T-cell (primary cell): ENCODE data around the gene ALDH1L2. TPM values are rescaled to one million over a fixed set of nuclear protein-coding genes. Genes with fewer than 3 reads are reported as not detected.
A peak's percentile ranks its signal among the peaks of the same experiment; 100 is the strongest.

Experiments used
- ATAC-seq, 4 experiments: fragments of 200-7000 bp in 3 of 4; fragments of 150-1000 bp in 1 of 4; cut with Tn5 transposase; replicated peaks in 1 of 4; 1 replicate in 3 of 4; 2 replicates in 1 of 4; pipeline ENCODE4 v1.10.0; 2021; ENCODE audit warnings: moderate library complexity in 3 of 4, mild to moderate bottlenecking in 2 of 4, moderate number of reproducible peaks in 1 of 4
- CTCF ChIA-PET, 2 donors: fragments of 300-600 bp; sonication (Branson Sonifier 250); formaldehyde crosslinking; loops; one replicate each; lab custom pipeline; 2022; ENCODE audit warnings: antibody characterized with exemption in 2 of 2; lab: Charles Lee
- POLR2A ChIA-PET, 2 donors: fragments of 300-600 bp; sonication (Branson Sonifier 250); formaldehyde crosslinking; loops; one replicate each; lab custom pipeline; 2022; ENCODE audit warnings: antibody characterized with exemption in 2 of 2; lab: Charles Lee
- DNase-seq, 35 experiments: peaks; one replicate each; pipeline versions ENCODE4 v3.0.0 to v3.0.0-alpha.2; 2013 to 2023
- H3K27ac ChIP-seq: one replicate; pipeline ENCODE4 v1.5.1; 2013; ENCODE audit warnings: low read length
- H3K27me3 ChIP-seq, 2 experiments: replicated peaks in 1 of 2; 1 replicate in 1 of 2; 2 replicates in 1 of 2; pipeline versions ENCODE4 v1.6.1 to v1.7.0; 2013; ENCODE audit warnings: low read length in 1 of 2, mixed read lengths in 1 of 2; ENCODE audit not compliant: control insufficient read depth in 2 of 2, insufficient read depth in 2 of 2; ENCODE audit errors: extremely low read depth in 1 of 2
- H3K36me3 ChIP-seq, 2 donors: 1 replicate in 1 of 2; 2 replicates in 1 of 2; pipeline versions ENCODE4 v1.6.1 to v1.7.0; 2013; ENCODE audit warnings: low read length in 1 of 2; ENCODE audit not compliant: control insufficient read depth in 2 of 2, insufficient read depth in 1 of 2; ENCODE audit errors: extremely low read depth in 1 of 2
- H3K4me1 ChIP-seq, 2 experiments: 1 replicate in 1 of 2; 2 replicates in 1 of 2; pipeline versions ENCODE4 v1.6.1 to v1.7.0; 2013; ENCODE audit warnings: low read length in 2 of 2, mixed read lengths in 1 of 2; ENCODE audit not compliant: insufficient read depth in 2 of 2, control insufficient read depth in 1 of 2; ENCODE audit errors: extremely low read depth in 1 of 2
- H3K4me3 ChIP-seq, 2 donors: 1 replicate in 1 of 2; 2 replicates in 1 of 2; pipeline versions ENCODE4 v1.5.1 to v1.7.0; 2013; ENCODE audit warnings: mild to moderate bottlenecking in 2 of 2, low read length in 1 of 2, moderate library complexity in 1 of 2; ENCODE audit not compliant: control insufficient read depth in 1 of 2; ENCODE audit errors: extremely low read depth in 1 of 2
- H3K9me3 ChIP-seq: 2 replicates; pipeline ENCODE4 v1.7.0; 2013
- H3K27ac Mint-ChIP-seq, 2 donors: one replicate each; pipeline ENCODE4 v1.8.0; 2020 to 2021; ENCODE audit warnings: mild to moderate bottlenecking in 2 of 2, mixed read lengths in 2 of 2
- H3K27me3 Mint-ChIP-seq, 2 donors: one replicate each; pipeline ENCODE4 v1.8.0; 2021 to 2022; ENCODE audit warnings: mixed read lengths in 2 of 2
- H3K36me3 Mint-ChIP-seq: one replicate; pipeline ENCODE4 v1.8.0; 2021; ENCODE audit warnings: mixed read lengths
- H3K4me1 Mint-ChIP-seq, 3 donors: one replicate each; pipeline ENCODE4 v1.8.0; 2020 to 2022; ENCODE audit warnings: mixed read lengths in 3 of 3, mild to moderate bottlenecking in 1 of 3
- H3K4me3 Mint-ChIP-seq, 3 donors: one replicate each; pipeline ENCODE4 v1.8.0; 2020 to 2022; ENCODE audit warnings: mild to moderate bottlenecking in 3 of 3, mixed read lengths in 3 of 3, moderate library complexity in 3 of 3
- H3K9me3 Mint-ChIP-seq, 3 donors: one replicate each; pipeline ENCODE4 v1.8.0; 2020 to 2022; ENCODE audit warnings: mixed read lengths in 3 of 3
- WGBS: methylation state at CpG from one replicate; pipeline ENCODE4 v1.1.5; 2013; ENCODE audit warnings: missing lambda C conversion rate; ENCODE audit not compliant: insufficient coverage; 5-methylcytosine and 5-hydroxymethylcytosine counted together
- total RNA-seq, 35 experiments: library from RNA in 6 of 35; stranded (reverse) in 6 of 35; fragments of 120-200 nt in 1 of 35; gene quantifications; one replicate each; pipeline versions ENCODE4 v1.2.1 to v1.2.4 and lab custom pipeline; 2013 to 2026

ALDH1L2 gene
- total RNA-seq, 5 donors from 2014 or later (not counting 1 experiment from before 2014, with no cell fraction given) = 0.07 to 0.51 (median 0.16) TPM; not detected in 1

DNA sequence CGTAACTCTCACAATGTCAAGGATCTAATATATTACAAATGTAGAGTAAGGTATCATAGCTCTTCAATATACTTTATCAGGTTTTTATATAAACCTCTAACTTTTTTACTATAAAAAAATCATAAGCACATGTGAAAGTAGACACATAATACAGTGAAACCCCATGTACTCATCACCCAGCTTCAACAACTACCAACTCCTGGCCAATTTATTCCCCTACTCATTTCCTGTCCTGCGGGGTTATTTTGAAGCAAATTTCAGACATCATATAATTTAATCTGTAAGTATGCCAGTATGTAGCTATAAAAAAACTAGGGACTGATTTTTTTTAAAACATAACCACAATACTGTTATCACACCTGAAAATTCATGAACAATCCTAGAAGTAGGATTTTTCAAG, 50.4 kb downstream of the ALDH1L2 start:
- Histone ChIP-seq H3K27ac (no peak overlapping the region), H3K36me3 (no peaks in the 10 kb centered on the region), H3K9me3 (no peaks in the 10 kb centered on the region), H3K27me3 (no peaks in the 10 kb centered on the region), H3K4me3 (no peak overlapping the region), H3K4me1 (peaks cover 8 to 10% of the 10 kb centered on the region in 2 experiments)
- POLR2A ChIA-PET = no interaction called here
- Mint-ChIP-seq H3K27ac (peak overlapping the region in 1 of 2 donors; percentile 78), H3K4me3 (no peak overlapping the region), H3K9me3 (no peaks in the 10 kb centered on the region), H3K4me1 (peaks cover 30 to 45% (median 42%) of the 10 kb centered on the region in 3 donors), H3K27me3 (no peaks in the 10 kb centered on the region), H3K36me3 (no peaks in the 10 kb centered on the region)
- DNase-seq (no peak), ATAC-seq (no peak)
- CTCF ChIA-PET = interaction anchor here (0.6 to 1.2 kb wide), 3 partner anchors 9 to 560 kb away, joined by 3 read pairs; no protein-coding TSS in a partner anchor
- WGBS = no CpG with 5 or more reads among the region's 2 CpGs

DNA sequence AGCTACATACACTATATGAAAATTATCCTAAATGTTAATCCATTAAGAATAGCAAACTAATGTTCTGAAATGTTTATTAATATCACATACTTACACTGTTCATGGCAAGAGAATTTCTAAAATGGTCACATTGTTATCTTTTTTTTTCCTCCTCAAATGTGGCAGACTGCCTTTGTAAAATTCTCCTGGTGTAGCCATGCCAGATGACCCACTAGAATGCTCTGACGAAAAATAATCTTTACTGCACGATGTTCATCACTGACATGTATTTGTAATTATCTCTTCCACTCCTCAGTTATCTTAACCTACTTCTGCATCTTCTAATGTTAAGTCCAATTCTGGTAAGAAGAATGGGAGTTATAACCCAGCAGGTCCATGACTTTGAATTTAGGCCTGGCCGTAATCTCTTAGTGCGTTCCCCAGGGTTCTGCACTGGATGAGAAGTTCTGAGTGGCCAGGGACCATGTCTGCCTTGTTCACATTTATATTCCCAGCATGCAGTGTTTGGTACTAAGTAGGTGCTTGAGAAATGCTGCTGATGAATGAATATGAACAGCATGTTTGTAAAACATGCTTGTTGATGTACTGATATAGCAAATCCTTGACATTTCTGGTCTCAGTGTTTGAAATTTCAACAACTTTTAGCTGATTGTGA, 51.4 kb downstream of the ALDH1L2 start:
- H3K9me3 ChIP-seq = no peaks in the 10 kb centered on the region
- no peak overlapping the region for H3K4me3 ChIP-seq
- no peaks in the 10 kb centered on the region for H3K36me3 Mint-ChIP-seq
- POLR2A ChIA-PET = interaction anchor here in 1 of 2 donors (0.6 kb wide), 1 partner anchor 107 kb away, joined by 4 read pairs; no protein-coding TSS in a partner anchor
- H3K4me3 Mint-ChIP-seq = no peak overlapping the region
- WGBS = 100% methylated on average over 2 of the region's 4 CpGs
- H3K4me1 ChIP-seq = peaks cover 8% of the 10 kb centered on the region in 2 experiments
- H3K27ac Mint-ChIP-seq = peak overlapping the region; percentile 3 to 9
- H3K4me1 Mint-ChIP-seq = peaks cover 24 to 39% (median 35%) of the 10 kb centered on the region in 3 donors
- H3K27ac ChIP-seq = no peak overlapping the region
- ATAC-seq (no peak), DNase-seq (no peak)
- CTCF ChIA-PET = interaction anchor here in 1 of 2 donors (1.2 kb wide), 1 partner anchor 10 kb away, joined by 3 read pairs; no protein-coding TSS in a partner anchor
- H3K36me3 ChIP-seq = no peaks in the 10 kb centered on the region
- no peaks in the 10 kb centered on the region for H3K27me3 ChIP-seq
- no peaks in the 10 kb centered on the region for H3K9me3 Mint-ChIP-seq
- H3K27me3 Mint-ChIP-seq = no peaks in the 10 kb centered on the region

DNA sequence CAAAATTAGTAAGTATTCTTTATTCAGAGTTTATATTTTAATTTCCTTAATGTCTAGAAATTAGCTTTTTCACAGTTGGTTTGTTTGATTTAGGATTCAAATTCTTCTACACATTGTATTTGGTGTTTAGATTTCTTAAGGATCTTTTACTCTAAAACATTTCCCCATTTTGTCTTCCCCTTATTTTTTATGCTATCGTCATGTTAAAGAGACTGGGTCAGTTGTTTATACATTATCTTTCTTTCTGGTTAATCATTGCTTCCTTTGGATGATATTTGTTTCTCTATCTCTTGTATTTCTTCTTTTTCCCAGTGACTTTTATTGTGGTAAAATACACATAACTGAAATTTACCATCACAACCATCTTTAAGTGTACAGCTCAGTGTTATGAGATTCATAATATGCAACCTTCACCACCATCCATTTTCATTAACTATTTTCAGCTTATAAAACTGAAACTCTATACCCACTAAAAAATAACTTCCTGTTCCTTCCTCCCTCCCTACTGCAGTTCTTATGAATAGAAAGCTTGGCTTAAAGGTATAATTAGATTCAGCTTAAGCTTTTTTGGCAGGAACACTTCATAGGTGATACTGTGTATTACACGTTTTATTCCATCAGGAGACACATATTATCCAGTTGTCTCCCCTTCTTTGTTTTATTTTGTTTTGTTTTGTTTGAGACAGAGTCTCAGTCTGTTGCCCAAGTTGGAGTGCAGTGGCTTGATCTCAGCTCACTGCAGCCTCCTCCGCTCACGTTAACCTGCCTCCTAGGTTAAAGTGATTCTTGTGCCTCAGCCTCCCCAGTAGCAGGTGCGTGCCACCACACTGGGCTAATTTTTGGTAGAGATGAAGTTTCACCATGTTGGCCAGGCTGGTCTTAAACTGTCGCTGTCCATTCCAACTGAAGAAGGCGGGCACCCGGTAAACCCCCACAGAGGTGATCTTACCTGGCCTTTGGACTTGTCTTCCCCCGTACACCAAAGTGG, 53.1 kb downstream of the ALDH1L2 start:
- Mint-ChIP-seq H3K27ac (peak overlapping the region; percentile 13 to 30), H3K9me3 (no peaks in the 10 kb centered on the region), H3K4me3 (no peak overlapping the region), H3K27me3 (no peaks in the 10 kb centered on the region), H3K4me1 (peaks cover 12 to 26% (median 24%) of the 10 kb centered on the region in 3 donors), H3K36me3 (peaks cover 3% of the 10 kb centered on the region)
- Histone ChIP-seq H3K4me1 (no peaks in the 10 kb centered on the region), H3K27ac (no peak overlapping the region), H3K36me3 (no peaks in the 10 kb centered on the region), H3K9me3 (no peaks in the 10 kb centered on the region), H3K27me3 (no peaks in the 10 kb centered on the region), H3K4me3 (no peak overlapping the region)
- ATAC-seq (peak in 2 of 4 experiments; percentile 26 to 30), DNase-seq (no peak)
- POLR2A ChIA-PET = interaction anchor here in 1 of 2 donors (0.6 kb wide), 1 partner anchor 167 kb away, joined by 3 read pairs; no protein-coding TSS in a partner anchor
- CTCF ChIA-PET = interaction anchor here in 1 of 2 donors (1.7 kb wide), 1 partner anchor 72 kb away, joined by 5 read pairs; no protein-coding TSS in a partner anchor
- 97% methylated on average over 5 of the region's 9 CpGs for WGBS

DNA sequence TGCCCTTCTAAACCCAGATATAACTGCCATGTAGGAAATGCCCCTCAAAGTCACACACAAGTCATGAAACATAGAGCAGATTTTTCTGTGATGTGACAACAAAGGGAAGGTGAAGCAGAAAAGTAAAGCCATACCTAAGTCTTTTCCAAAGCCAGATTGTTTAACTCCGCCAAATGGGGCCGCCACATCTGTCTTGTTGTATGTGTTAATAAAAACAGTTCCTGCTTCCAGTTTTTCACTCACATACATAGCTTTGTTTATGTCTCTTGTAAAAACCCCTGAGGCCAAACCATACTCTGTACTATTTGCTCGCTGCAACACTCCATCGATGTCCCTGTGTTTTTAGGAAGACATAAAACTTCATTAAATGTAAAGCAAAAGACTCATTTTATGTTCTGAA, 57.8 kb downstream of the ALDH1L2 start:
- Mint-ChIP-seq H3K4me3 (no peak overlapping the region), H3K4me1 (peaks cover 7% of the 10 kb centered on the region in 3 donors), H3K27me3 (no peaks in the 10 kb centered on the region), H3K27ac (no peak overlapping the region), H3K36me3 (peaks cover 3% of the 10 kb centered on the region), H3K9me3 (no peaks in the 10 kb centered on the region)
- Histone ChIP-seq H3K27ac (no peak overlapping the region), H3K4me1 (no peaks in the 10 kb centered on the region), H3K27me3 (no peaks in the 10 kb centered on the region), H3K4me3 (no peak overlapping the region), H3K36me3 (no peaks in the 10 kb centered on the region), H3K9me3 (no peaks in the 10 kb centered on the region)
- ChIA-PET CTCF (no interaction called here), POLR2A (no interaction called here)
- DNase-seq (no peak), ATAC-seq (no peak)
- no CpG with 5 or more reads among the region's 4 CpGs for WGBS

DNA sequence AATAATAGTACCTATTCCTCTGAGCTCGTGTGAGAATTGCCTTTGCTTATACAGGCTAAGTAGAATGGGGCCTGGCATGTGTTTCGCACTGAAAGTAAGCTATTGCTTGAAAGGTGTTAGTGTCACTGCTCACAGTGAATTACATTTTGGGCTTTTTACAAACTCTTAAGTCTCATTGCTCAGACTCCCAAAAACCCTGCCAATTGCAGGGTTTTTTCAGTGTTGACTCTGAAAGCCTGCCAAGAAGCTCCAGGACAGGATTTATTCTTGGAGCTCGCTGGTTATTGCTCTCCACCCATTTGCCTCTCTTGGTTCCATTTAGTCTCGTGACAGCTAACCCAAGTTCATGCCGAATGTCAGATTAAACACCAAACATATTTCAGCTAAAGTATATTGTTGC, 58.4 kb downstream of the ALDH1L2 start:
- no peaks in the 10 kb centered on the region for H3K9me3 Mint-ChIP-seq
- ATAC-seq (no peak), DNase-seq (no peak)
- ChIA-PET POLR2A (no interaction called here), CTCF (interaction anchor here in 1 of 2 donors (1.1 kb wide), 1 partner anchor 30 kb away, joined by 3 read pairs; no protein-coding TSS in a partner anchor)
- H3K27ac Mint-ChIP-seq = no peak overlapping the region
- no peak overlapping the region for H3K27ac ChIP-seq
- H3K9me3 ChIP-seq = no peaks in the 10 kb centered on the region
- no peak overlapping the region for H3K4me3 ChIP-seq
- H3K27me3 Mint-ChIP-seq = no peaks in the 10 kb centered on the region
- no peak overlapping the region for H3K4me3 Mint-ChIP-seq
- peaks cover 2% of the 10 kb centered on the region in 3 donors for H3K4me1 Mint-ChIP-seq
- H3K36me3 Mint-ChIP-seq = peaks cover 5% of the 10 kb centered on the region
- WGBS = 92% methylated on average over 2 of the region's 5 CpGs
- H3K27me3 ChIP-seq = no peaks in the 10 kb centered on the region
- no peaks in the 10 kb centered on the region for H3K36me3 ChIP-seq
- no peaks in the 10 kb centered on the region for H3K4me1 ChIP-seq

DNA sequence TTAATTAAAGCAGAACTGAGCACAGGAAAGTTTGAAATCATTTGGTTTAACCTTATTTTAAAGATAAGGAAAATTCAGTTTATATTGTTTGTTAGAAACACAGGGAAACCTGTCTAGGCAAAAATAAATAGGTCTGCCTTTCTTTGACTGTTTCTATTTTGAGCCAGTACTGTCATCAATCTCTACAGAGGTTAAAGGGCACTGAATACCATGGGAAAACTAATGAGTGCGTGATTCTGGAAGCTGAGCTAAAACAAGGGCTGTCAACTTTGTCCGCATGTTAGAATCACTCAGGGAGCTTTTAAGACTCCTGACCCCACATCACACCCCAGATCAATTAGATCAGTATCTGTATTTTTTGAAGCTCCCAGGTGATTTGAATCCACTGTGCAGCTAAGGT, 59.3 kb downstream of the ALDH1L2 start:
- DNase-seq = no peak
- no peak for ATAC-seq

More for the DNA sequence above, 59.3 kb downstream of the ALDH1L2 start:
- no peak overlapping the region for H3K4me3 Mint-ChIP-seq
- H3K27ac ChIP-seq = no peak overlapping the region
- no peak overlapping the region for H3K27ac Mint-ChIP-seq
- no peaks in the 10 kb centered on the region for H3K9me3 Mint-ChIP-seq
- no peaks in the 10 kb centered on the region for H3K27me3 Mint-ChIP-seq
- no peaks in the 10 kb centered on the region for H3K4me1 ChIP-seq
- H3K36me3 Mint-ChIP-seq = peaks cover 7% of the 10 kb centered on the region
- H3K36me3 ChIP-seq = no peaks in the 10 kb centered on the region
- no peaks in the 10 kb centered on the region for H3K4me1 Mint-ChIP-seq
- no peaks in the 10 kb centered on the region for H3K9me3 ChIP-seq
- CTCF ChIA-PET = interaction anchor here in 1 of 2 donors (1.1 kb wide), 1 partner anchor 31 kb away, joined by 3 read pairs; no protein-coding TSS in a partner anchor
- WGBS = 100% methylated on average over 1 of the region's 2 CpGs
- POLR2A ChIA-PET = interaction anchor here in 1 of 2 donors (0.5 to 0.6 kb wide), 2 partner anchors 9 to 683 kb away, joined by 3 to 5 read pairs; no protein-coding TSS in a partner anchor
- no peak overlapping the region for H3K4me3 ChIP-seq
- H3K27me3 ChIP-seq = no peaks in the 10 kb centered on the region
